ENCODE measurements around the gene FHAD1. TPM values are rescaled to one million over a fixed set of nuclear protein-coding genes. Genes with fewer than 3 reads are reported as not detected.

The FHAD1 gene
- total and polyA plus RNA-seq, 9 of the 15 experiments (the other 6 are each of a cell fraction or from before 2014, with no cell fraction given), result 0.32 to 2.1 (median 1.5) TPM; not detected in 1

- no peak for TF ChIP-seq ZNF395 (CRISPR knock-in tag; IDR thresholded peaks at IDR 0.05)
- TF ChIP-seq FOSL1 (tag; conservative IDR thresholded peaks at IDR 0.05), result peak; percentile 41; the same call in 1 of the 2 replicates
- TF ChIP-seq CBFA2T3 (IDR thresholded peaks at IDR 0.05), result peak; percentile 48
- 0 out of 4 replicates have a peak, but pooled peaks of 1 of the 2 experiments have one; percentile 35 for TF ChIP-seq ZMIZ1 (IDR thresholded peaks at IDR 0.05; ENCODE audit: low read depth in 2 of 2, low read length in 2 of 2)
- TF ChIP-seq MAFK (IDR thresholded peaks at IDR 0.05; ENCODE audit: low read length), result 0 out of 2 replicates have a peak, but pooled peaks have one; percentile 1
- TF ChIP-seq HES1 (IDR thresholded peaks at IDR 0.05; ENCODE audit: low read depth), result no peak
- peak; percentile 35; the same call in 1 of the 2 replicates for TF ChIP-seq SMARCA4 (IDR thresholded peaks at IDR 0.05)
Measured at GRCh38 chr1:15258833-15259621, 12.0 kb downstream of the FHAD1 start (continued).

All from K562 (cell line).